Kidney (tissue), 14 donors: ENCODE results near the gene LIPC. TPM values are rescaled to one million over a fixed set of nuclear protein-coding genes. Genes with fewer than 3 reads are reported as not detected.

Experiments
- DNase-seq, 5 donors: peaks; one replicate each; pipeline ENCODE4 v3.0.0-alpha.2; 2013 to 2020
- FAIRE-seq: peaks from 2 replicates; lab custom pipeline; 2012; peaks lifted over from hg19 to GRCh38; lab: Jason Lieb, UNC
- H3K27ac ChIP-seq, 2 donors: one replicate each; pipeline ENCODE4 v1.7.0; 2013; ENCODE audit warnings: low read depth in 2 of 2, low read length in 2 of 2, inconsistent platforms in 1 of 2
- H3K27me3 ChIP-seq: one replicate; pipeline ENCODE4 v1.7.1; 2013; ENCODE audit warnings: low read length, inconsistent platforms; ENCODE audit not compliant: control insufficient read depth, insufficient read depth
- H3K36me3 ChIP-seq, 3 donors: one replicate each; pipeline versions ENCODE4 v1.7.0 to v1.7.1; 2013; ENCODE audit warnings: low read length in 3 of 3, control low read depth in 1 of 3, inconsistent platforms in 1 of 3; ENCODE audit not compliant: insufficient read depth in 3 of 3, control insufficient read depth in 2 of 3
- H3K4me1 ChIP-seq, 3 donors: one replicate each; pipeline versions ENCODE4 v1.7.0 to v1.7.1; 2013; ENCODE audit warnings: low read length in 3 of 3, inconsistent platforms in 1 of 3, low read depth in 1 of 3; ENCODE audit not compliant: control insufficient read depth in 2 of 3, insufficient read depth in 2 of 3
- H3K4me3 ChIP-seq, 3 donors: one replicate each; pipeline versions ENCODE4 v1.7.0 to v1.8.1; 2013; ENCODE audit warnings: low read length in 3 of 3, control low read depth in 1 of 3, inconsistent platforms in 1 of 3
- H3K9ac ChIP-seq, 3 donors: one replicate each; pipeline versions ENCODE4 v1.7.0 to v1.7.1; 2013; ENCODE audit warnings: low read length in 3 of 3, control low read depth in 1 of 3, inconsistent platforms in 1 of 3
- H3K9me3 ChIP-seq, 3 donors: one replicate each; pipeline versions ENCODE4 v1.7.0 to v1.7.1; 2013; ENCODE audit warnings: low read length in 3 of 3, control low read depth in 1 of 3, inconsistent platforms in 1 of 3; ENCODE audit not compliant: control insufficient read depth in 2 of 3, insufficient read depth in 1 of 3
- CTCF ChIP-seq: IDR thresholded peaks from 3 replicates; pipeline ENCODE4 v1.5.1; 2012; ENCODE audit warnings: mild to moderate bottlenecking, moderate library complexity, borderline replicate concordance; ENCODE audit not compliant: insufficient read depth; ENCODE audit errors: extremely low read depth
- intact Hi-C: fragments of 100-400 bp; cut with DNase I; formaldehyde crosslinking; loops from one replicate; pipeline ENCODE4 v1.11.1; 2022
- polyA plus RNA-seq: library from polyadenylated mRNA; stranded (reverse); fragments of 350-450 nt; fragmentation: Illumina TruSeq; extraction: RNeasy Lipid Tissue Mini Kit (QIAGEN cat#74804); gene quantifications from one replicate; pipeline ENCODE4 v1.2.3, GENCODE V29; 2014; ENCODE audit warnings: low read depth, low replicate concordance; ENCODE audit not compliant: insufficient read depth
- total RNA-seq: library from RNA; stranded (reverse); fragmentation: NEBNext Ultra II Directional; extraction: Animal tissue kit (Norgen Biotek cat#: 25700); gene quantifications from one replicate; pipeline ENCODE4 v1.2.1, GENCODE V29; 2021
- donor health status: control.
- donor health status: control.
- donor health status: control.
- donor health status: control.
- donor health status: control.
- donor health status: DM: yes; HTN: yes; CAD: no.
- donor health status: Normal renal cell carcinoma (clear cell type).

LIPC gene
- total and polyA plus RNA-seq, 2 donors from 2014 or later = 9.9 to 21.6 TPM

- peaks cover 0 to 3% (median 2%) of the 10 kb centered on the region in 3 donors for H3K36me3 ChIP-seq
- no peak overlapping the region for H3K4me3 ChIP-seq
- DNase-seq = no peak
- H3K4me1 ChIP-seq = no peaks in the 10 kb centered on the region
- peaks cover 0 to 4% (median 0%) of the 10 kb centered on the region in 3 donors for H3K9me3 ChIP-seq
- no peak for FAIRE-seq
- H3K27me3 ChIP-seq = no peaks in the 10 kb centered on the region
- H3K27ac ChIP-seq = no peak overlapping the region
- no peak for TF ChIP-seq CTCF
- H3K9ac ChIP-seq = no peak overlapping the region
- intact Hi-C loops = no loop called here
These were observed 180.2 kb downstream of the LIPC start for GRCh38 chr15:58611731-58612676.

- FAIRE-seq (no peak), DNase-seq (no peak)
- Histone ChIP-seq H3K4me1 (no peaks in the 10 kb centered on the region), H3K9me3 (peaks cover 0 to 11% (median 0%) of the 10 kb centered on the region in 3 donors), H3K27me3 (no peaks in the 10 kb centered on the region), H3K36me3 (peaks cover 0 to 3% (median 0%) of the 10 kb centered on the region in 3 donors), H3K27ac (no peak overlapping the region), H3K9ac (no peak overlapping the region), H3K4me3 (no peak overlapping the region)
- no peak for TF ChIP-seq CTCF
- intact Hi-C loops = no loop called here
These were observed 184.4 kb downstream of the LIPC start for GRCh38 chr15:58616171-58616570.
